ENCODE data around the gene CMTM3. TPM values are rescaled to one million over a fixed set of nuclear protein-coding genes. Genes with fewer than 3 reads are reported as not detected.

Gene CMTM3
- total RNA-seq, 1 experiment from 2014 or later, result 12.8 TPM

DNA sequence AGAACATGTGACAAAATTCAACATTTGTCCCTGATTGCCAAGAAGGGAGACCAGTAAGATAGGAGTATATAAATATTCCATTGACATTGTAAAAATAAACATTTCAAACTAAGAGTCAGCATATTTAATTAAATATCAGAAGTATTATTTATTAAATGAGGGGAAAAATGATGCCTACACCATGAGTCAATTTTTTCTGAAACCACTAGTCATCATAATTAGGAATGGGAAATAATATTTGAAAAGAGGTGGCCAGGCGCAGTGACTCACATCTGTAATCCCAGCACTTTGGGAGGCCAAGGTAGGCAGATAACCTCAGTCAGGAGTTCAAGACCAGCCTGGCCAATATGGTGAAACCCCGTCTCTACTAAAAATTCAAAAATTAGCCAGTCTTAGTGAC is 36.1 kb upstream of the CMTM3 start:
- ChIA-PET RAD21 (ENCODE audit: low non-redundant PET in 1 of 2, low total read pairs in 2 of 2, uncharacterized antibody in 2 of 2, unreplicated experiment in 2 of 2) (no interaction called here), POLR2A (no interaction called here), CTCF (no interaction called here)
- BruUV-seq (replicated peaks), result no TSS peak
- peaks cover 0 to 13% of the 10 kb centered on the region in 2 experiments; a peak in 3 of 4 replicates for H3K4me1 ChIP-seq (ENCODE audit: control insufficient read depth in 1 of 2, insufficient read depth in 2 of 2, low read length in 2 of 2)
- H3K9me2 ChIP-seq (ENCODE audit: insufficient read depth), result no peaks in the 10 kb centered on the region
- no peak overlapping the region for H3K4me2 ChIP-seq (ENCODE audit: low read length)
- H3K9me3 ChIP-seq (ENCODE audit: control insufficient read depth in 1 of 2, insufficient read depth in 1 of 2, low read depth in 1 of 2, low read length in 2 of 2), result no peaks in the 10 kb centered on the region
- no peak overlapping the region for H3K9ac ChIP-seq (ENCODE audit: low read length)
- H3K4me3 ChIP-seq (replicated peaks in 1 of 2; ENCODE audit: low read depth in 1 of 2, low read length in 2 of 2), result no peak overlapping the region
- TF ChIP-seq, protein P1, sequence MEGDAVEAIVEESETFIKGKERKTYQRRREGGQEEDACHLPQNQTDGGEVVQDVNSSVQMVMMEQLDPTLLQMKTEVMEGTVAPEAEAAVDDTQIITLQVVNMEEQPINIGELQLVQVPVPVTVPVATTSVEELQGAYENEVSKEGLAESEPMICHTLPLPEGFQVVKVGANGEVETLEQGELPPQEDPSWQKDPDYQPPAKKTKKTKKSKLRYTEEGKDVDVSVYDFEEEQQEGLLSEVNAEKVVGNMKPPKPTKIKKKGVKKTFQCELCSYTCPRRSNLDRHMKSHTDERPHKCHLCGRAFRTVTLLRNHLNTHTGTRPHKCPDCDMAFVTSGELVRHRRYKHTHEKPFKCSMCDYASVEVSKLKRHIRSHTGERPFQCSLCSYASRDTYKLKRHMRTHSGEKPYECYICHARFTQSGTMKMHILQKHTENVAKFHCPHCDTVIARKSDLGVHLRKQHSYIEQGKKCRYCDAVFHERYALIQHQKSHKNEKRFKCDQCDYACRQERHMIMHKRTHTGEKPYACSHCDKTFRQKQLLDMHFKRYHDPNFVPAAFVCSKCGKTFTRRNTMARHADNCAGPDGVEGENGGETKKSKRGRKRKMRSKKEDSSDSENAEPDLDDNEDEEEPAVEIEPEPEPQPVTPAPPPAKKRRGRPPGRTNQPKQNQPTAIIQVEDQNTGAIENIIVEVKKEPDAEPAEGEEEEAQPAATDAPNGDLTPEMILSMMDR (IDR thresholded peaks at IDR 0.05 in 2 of 3, conservative IDR thresholded peaks at IDR 0.05 in 1 of 3; ENCODE audit: borderline replicate concordance in 1 of 3, insufficient read depth in 1 of 3, low read depth in 2 of 3, low read length in 2 of 3), result no peak
- TF ChIP-seq EGR1 (IDR thresholded peaks at IDR 0.05; ENCODE audit: low read depth) (no peak), FOSL1 (IDR thresholded peaks at IDR 0.05; ENCODE audit: low read depth) (no peak)
- H3K27me3 ChIP-seq (ENCODE audit: insufficient read depth, low read length), result no peaks in the 10 kb centered on the region
- H3K36me3 ChIP-seq (ENCODE audit: control insufficient read depth in 1 of 2, insufficient read depth in 2 of 2, low read length in 2 of 2), result no peaks in the 10 kb centered on the region; a peak in 1 of 4 replicates
- H2AFZ ChIP-seq (ENCODE audit: low read depth, low read length, poor library complexity, severe bottlenecking), result no peak overlapping the region
- H3K27ac ChIP-seq (ENCODE audit: low read depth, low read length), result no peak overlapping the region
- H3K79me2 ChIP-seq (ENCODE audit: insufficient read depth, low read length), result no peaks in the 10 kb centered on the region
- intact Hi-C loops (cut with micrococcal nuclease), result no loop called here
- DNase-seq (ENCODE audit: low read depth, low spot score) (no peak), ATAC-seq (no peak)
- peaks cover 3% of the 10 kb centered on the region; the same call in 1 of the 2 replicates for H4K20me1 ChIP-seq (ENCODE audit: insufficient read depth)

DNA sequence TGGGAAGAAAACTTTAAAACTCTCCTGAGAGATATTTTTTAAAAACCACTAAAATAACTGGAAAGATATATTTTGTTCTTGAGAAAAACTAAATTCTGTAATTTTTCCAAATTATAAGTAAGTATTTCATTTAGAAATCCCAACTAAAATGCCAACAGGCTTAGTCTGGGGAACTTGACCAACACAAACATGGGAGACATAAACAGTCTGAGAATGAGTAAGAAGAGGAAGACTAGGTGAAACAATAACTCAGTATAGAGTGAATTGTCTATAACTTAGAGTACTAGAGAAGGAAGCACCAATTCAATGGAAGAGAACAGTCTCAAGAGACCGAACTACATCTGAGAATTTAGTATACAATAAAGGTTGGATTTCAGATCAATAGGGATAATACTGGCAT is 35.4 kb upstream of the CMTM3 start:
- POLR2A ChIA-PET, result interaction anchor here (1.8 kb wide), 1 partner anchor 17 kb away, joined by 8 read pairs; the partner anchor contains the start of gene CKLF
- H3K27me3 ChIP-seq (ENCODE audit: insufficient read depth, low read length), result no peaks in the 10 kb centered on the region
- no peak for ATAC-seq
- TF ChIP-seq CEBPB (IDR thresholded peaks at IDR 0.05; ENCODE audit: low read depth) (no peak), RAD21 (IDR thresholded peaks at IDR 0.05; ENCODE audit: low read depth) (no peak), ZNF274 (IDR thresholded peaks at IDR 0.05; ENCODE audit: low read depth, low read length) (no peak), TCF7L2 (IDR thresholded peaks at IDR 0.05; ENCODE audit: borderline replicate concordance, extremely low read depth, insufficient read depth, insufficient read length) (no peak), JUND (IDR thresholded peaks at IDR 0.05) (no peak), YY1 (IDR thresholded peaks at IDR 0.05; ENCODE audit: extremely low read depth, insufficient replicate concordance, low read depth, low read length) (no peak), SP1 (IDR thresholded peaks at IDR 0.05; ENCODE audit: low read depth) (no peak)
- TF ChIP-seq, protein P2, sequence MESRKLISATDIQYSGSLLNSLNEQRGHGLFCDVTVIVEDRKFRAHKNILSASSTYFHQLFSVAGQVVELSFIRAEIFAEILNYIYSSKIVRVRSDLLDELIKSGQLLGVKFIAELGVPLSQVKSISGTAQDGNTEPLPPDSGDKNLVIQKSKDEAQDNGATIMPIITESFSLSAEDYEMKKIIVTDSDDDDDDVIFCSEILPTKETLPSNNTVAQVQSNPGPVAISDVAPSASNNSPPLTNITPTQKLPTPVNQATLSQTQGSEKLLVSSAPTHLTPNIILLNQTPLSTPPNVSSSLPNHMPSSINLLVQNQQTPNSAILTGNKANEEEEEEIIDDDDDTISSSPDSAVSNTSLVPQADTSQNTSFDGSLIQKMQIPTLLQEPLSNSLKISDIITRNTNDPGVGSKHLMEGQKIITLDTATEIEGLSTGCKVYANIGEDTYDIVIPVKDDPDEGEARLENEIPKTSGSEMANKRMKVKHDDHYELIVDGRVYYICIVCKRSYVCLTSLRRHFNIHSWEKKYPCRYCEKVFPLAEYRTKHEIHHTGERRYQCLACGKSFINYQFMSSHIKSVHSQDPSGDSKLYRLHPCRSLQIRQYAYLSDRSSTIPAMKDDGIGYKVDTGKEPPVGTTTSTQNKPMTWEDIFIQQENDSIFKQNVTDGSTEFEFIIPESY (IDR thresholded peaks at IDR 0.05; ENCODE audit: extremely low read depth, insufficient replicate concordance, low read length), result no peak
- no peak overlapping the region; the same call in 1 of the 2 replicates for H3K4me2 ChIP-seq (ENCODE audit: low read length)
- CTCF ChIA-PET, result interaction anchor here (0.7 to 1.6 kb wide), 3 partner anchors 39 to 212 kb away, joined by 3 to 5 read pairs (median 4); no protein-coding TSS in a partner anchor
- H3K9me2 ChIP-seq (ENCODE audit: insufficient read depth), result no peaks in the 10 kb centered on the region
- no peak overlapping the region for H3K9ac ChIP-seq (ENCODE audit: low read length)
- intact Hi-C loops (cut with micrococcal nuclease), result no loop called here
- no peak for DNase-seq (ENCODE audit: low read depth, low spot score)
- RAD21 ChIA-PET (ENCODE audit: low non-redundant PET in 1 of 2, low total read pairs in 2 of 2, uncharacterized antibody in 2 of 2, unreplicated experiment in 2 of 2), result no interaction called here
- H3K9me3 ChIP-seq (ENCODE audit: control insufficient read depth in 1 of 2, insufficient read depth in 1 of 2, low read depth in 1 of 2, low read length in 2 of 2), result no peaks in the 10 kb centered on the region
- no peak overlapping the region for H3K27ac ChIP-seq (ENCODE audit: low read depth, low read length)
- no peak overlapping the region for H2AFZ ChIP-seq (ENCODE audit: low read depth, low read length, poor library complexity, severe bottlenecking)
- H3K36me3 ChIP-seq (ENCODE audit: control insufficient read depth in 1 of 2, insufficient read depth in 2 of 2, low read length in 2 of 2), result no peaks in the 10 kb centered on the region; a peak in 1 of 4 replicates
- no peak overlapping the region for H3K4me3 ChIP-seq (replicated peaks in 1 of 2; ENCODE audit: low read depth in 1 of 2, low read length in 2 of 2)
- H4K20me1 ChIP-seq (ENCODE audit: insufficient read depth), result peaks cover 3% of the 10 kb centered on the region; the same call in 1 of the 2 replicates
- H3K4me1 ChIP-seq (ENCODE audit: control insufficient read depth in 1 of 2, insufficient read depth in 2 of 2, low read length in 2 of 2), result peaks cover 0 to 13% of the 10 kb centered on the region in 2 experiments; a peak in 3 of 4 replicates
- BruUV-seq (replicated peaks), result no TSS peak
- H3K79me2 ChIP-seq (ENCODE audit: insufficient read depth, low read length), result no peaks in the 10 kb centered on the region

Measured in HCT116 (cell line).